ENCODE measurements around the gene TTN. TPM values are rescaled to one million over a fixed set of nuclear protein-coding genes. Genes with fewer than 3 reads are reported as not detected.
"Not testable (repeated sequence)": the region's sequence is repeated elsewhere in the genome, so short reads cannot be mapped to it uniquely, and the experiment has no call there.

TTN gene
- total RNA-seq, 1 experiment from 2014 or later, result 2.6 TPM

GRCh38 chr2:178679891-178680290, 127.3 kb downstream of the TTN start:
- no peak for DNase-seq (ENCODE audit: extremely low read depth, low read depth)

- DNase-seq (ENCODE audit: extremely low read depth, low read depth), result no peak
These were observed 129.6 kb downstream of the TTN start for GRCh38 chr2:178677599-178677998.

GRCh38 chr2:178676046-178676445, 131.2 kb downstream of the TTN start:
- no peak for DNase-seq (ENCODE audit: extremely low read depth, low read depth)

- peak; percentile 5 for DNase-seq (ENCODE audit: extremely low read depth, low read depth)
These were observed 133.1 kb downstream of the TTN start for GRCh38 chr2:178674122-178674521.

- DNase-seq (ENCODE audit: extremely low read depth, low read depth), result no peak
These were observed 140.8 kb downstream of the TTN start for GRCh38 chr2:178666458-178666857.

- DNase-seq (ENCODE audit: extremely low read depth, low read depth), result not testable (repeated sequence)
These were observed 148.7 kb downstream of the TTN start for GRCh38 chr2:178658480-178658879.

GRCh38 chr2:178650554-178650953, 156.7 kb downstream of the TTN start:
- DNase-seq (ENCODE audit: extremely low read depth, low read depth), result no peak

- DNase-seq (ENCODE audit: extremely low read depth, low read depth), result no peak
These were observed 162.3 kb downstream of the TTN start for GRCh38 chr2:178644919-178645318.

- no peak for DNase-seq (ENCODE audit: extremely low read depth, low read depth)
These were observed 165.7 kb downstream of the TTN start for GRCh38 chr2:178641498-178641897.

- DNase-seq (ENCODE audit: extremely low read depth, low read depth), result no peak
These were observed 171.3 kb downstream of the TTN start for GRCh38 chr2:178635897-178636296.

- no peak for DNase-seq (ENCODE audit: extremely low read depth, low read depth)
These were observed 174.5 kb downstream of the TTN start for GRCh38 chr2:178632729-178633128.

- no peak for DNase-seq (ENCODE audit: extremely low read depth, low read depth)
These were observed 176.6 kb downstream of the TTN start for GRCh38 chr2:178630581-178630980.

GRCh38 chr2:178629463-178629862, 177.8 kb downstream of the TTN start:
- no peak for DNase-seq (ENCODE audit: extremely low read depth, low read depth)

GRCh38 chr2:178628605-178629004, 178.6 kb downstream of the TTN start:
- no peak for DNase-seq (ENCODE audit: extremely low read depth, low read depth)

- no peak for DNase-seq (ENCODE audit: extremely low read depth, low read depth)
These were observed 179.8 kb downstream of the TTN start for GRCh38 chr2:178627401-178627800.

GRCh38 chr2:178615969-178616368, 191.3 kb downstream of the TTN start:
- no peak for DNase-seq (ENCODE audit: extremely low read depth, low read depth)

GRCh38 chr2:178602901-178603300, 204.3 kb downstream of the TTN start:
- no peak for DNase-seq (ENCODE audit: extremely low read depth, low read depth)

- no peak for DNase-seq (ENCODE audit: extremely low read depth, low read depth)
These were observed 214.6 kb downstream of the TTN start for GRCh38 chr2:178592655-178593054.

GRCh38 chr2:178589335-178589734, 217.9 kb downstream of the TTN start:
- no peak for DNase-seq (ENCODE audit: extremely low read depth, low read depth)

GRCh38 chr2:178584666-178585065, 222.6 kb downstream of the TTN start:
- DNase-seq (ENCODE audit: extremely low read depth, low read depth), result no peak

- DNase-seq (ENCODE audit: extremely low read depth, low read depth), result no peak
These were observed 228.2 kb downstream of the TTN start for GRCh38 chr2:178579006-178579405.

GRCh38 chr2:178574789-178575188, 232.4 kb downstream of the TTN start:
- no peak for DNase-seq (ENCODE audit: extremely low read depth, low read depth)

- no peak for DNase-seq (ENCODE audit: extremely low read depth, low read depth)
These were observed 239.0 kb downstream of the TTN start for GRCh38 chr2:178568227-178568626.

GRCh38 chr2:178553047-178553446, 254.2 kb downstream of the TTN start:
- no peak for DNase-seq (ENCODE audit: extremely low read depth, low read depth)

Data from NCI-H460 (cell line).